Coronary artery (tissue), 2 donors: ENCODE measurements around the gene BCL7A.

ENCODE experiments used
- DNase-seq: peaks from one replicate; pipeline ENCODE4 v3.0.0-alpha.2; 2017; ENCODE audit warnings: low spot score
- H3K27ac ChIP-seq, 2 donors: fragments of 200-600 bp; sonication (generic); one replicate each; pipeline ENCODE4 v1.5.1; 2016 to 2019
- H3K4me3 ChIP-seq: fragments of 200-600 bp; sonication (generic); 2 replicates; pipeline ENCODE4 v1.5.1; 2016; ENCODE audit warnings: mild to moderate bottlenecking, moderate library complexity
- CTCF ChIP-seq: fragments of 200-600 bp; sonication (generic); IDR thresholded peaks from one replicate; pipeline ENCODE4 v1.5.1; 2019; ENCODE audit warnings: antibody characterized with exemption

Gene BCL7A

GRCh38 chr12:122080149-122081082 is 58.7 kb downstream of the BCL7A start:
- no peak for TF ChIP-seq CTCF
- Histone ChIP-seq H3K27ac (peak overlapping the region; percentile 76 to 97), H3K4me3 (peak overlapping the region; percentile 94)
- no peak for DNase-seq

GRCh38 chr12:122081083-122081696 is 59.5 kb downstream of the BCL7A start:
- peak overlapping the region; percentile 94 for H3K4me3 ChIP-seq
- TF ChIP-seq CTCF: no peak
- no peak for DNase-seq
- H3K27ac ChIP-seq: peak overlapping the region; percentile 76 to 97

- Histone ChIP-seq H3K27ac (peak overlapping the region; percentile 76 to 97), H3K4me3 (peak overlapping the region; percentile 94)
- no peak for DNase-seq
- no peak for TF ChIP-seq CTCF
Measured at GRCh38 chr12:122081697-122082221, 60.1 kb downstream of the BCL7A start.

GRCh38 chr12:122082621-122083356 is 61.1 kb downstream of the BCL7A start:
- H3K4me3 ChIP-seq: peak overlapping the region; percentile 94
- H3K27ac ChIP-seq: peak overlapping the region; percentile 76 to 97
- no peak for DNase-seq
- TF ChIP-seq CTCF: no peak

GRCh38 chr12:122084857-122085405 is 63.2 kb downstream of the BCL7A start:
- no peak for TF ChIP-seq CTCF
- no peak overlapping the region for H3K27ac ChIP-seq
- no peak for DNase-seq

GRCh38 chr12:122085591-122085990 is 63.9 kb downstream of the BCL7A start:
- DNase-seq: no peak
- no peak for TF ChIP-seq CTCF
- no peak overlapping the region for H3K4me3 ChIP-seq
- H3K27ac ChIP-seq: no peak overlapping the region

More at GRCh38 chr12:122084857-122085405, 63.2 kb downstream of the BCL7A start:
- H3K4me3 ChIP-seq: no peak overlapping the region
